ENCODE measurements around the gene CLOCK.

DNA sequence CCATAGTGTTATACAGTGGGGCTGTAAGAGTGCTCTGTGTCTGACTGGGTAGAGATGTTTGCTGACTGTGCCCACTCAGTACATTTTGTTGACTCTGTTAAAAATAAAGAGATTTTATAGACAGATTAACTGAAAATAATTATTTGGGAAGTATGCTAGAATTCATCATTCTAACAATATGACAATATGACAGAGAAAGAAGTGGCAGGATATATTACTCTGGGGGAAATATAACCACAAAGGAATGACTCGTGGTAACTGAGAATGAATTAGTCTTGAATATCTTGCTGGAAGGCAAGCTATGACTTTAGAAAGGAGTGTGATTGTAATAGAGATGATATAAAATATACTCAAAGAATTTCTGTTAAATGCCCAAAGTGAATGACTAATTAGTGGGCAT is 104.2 kb downstream of the CLOCK start:
- TF ChIP-seq, protein P1, sequence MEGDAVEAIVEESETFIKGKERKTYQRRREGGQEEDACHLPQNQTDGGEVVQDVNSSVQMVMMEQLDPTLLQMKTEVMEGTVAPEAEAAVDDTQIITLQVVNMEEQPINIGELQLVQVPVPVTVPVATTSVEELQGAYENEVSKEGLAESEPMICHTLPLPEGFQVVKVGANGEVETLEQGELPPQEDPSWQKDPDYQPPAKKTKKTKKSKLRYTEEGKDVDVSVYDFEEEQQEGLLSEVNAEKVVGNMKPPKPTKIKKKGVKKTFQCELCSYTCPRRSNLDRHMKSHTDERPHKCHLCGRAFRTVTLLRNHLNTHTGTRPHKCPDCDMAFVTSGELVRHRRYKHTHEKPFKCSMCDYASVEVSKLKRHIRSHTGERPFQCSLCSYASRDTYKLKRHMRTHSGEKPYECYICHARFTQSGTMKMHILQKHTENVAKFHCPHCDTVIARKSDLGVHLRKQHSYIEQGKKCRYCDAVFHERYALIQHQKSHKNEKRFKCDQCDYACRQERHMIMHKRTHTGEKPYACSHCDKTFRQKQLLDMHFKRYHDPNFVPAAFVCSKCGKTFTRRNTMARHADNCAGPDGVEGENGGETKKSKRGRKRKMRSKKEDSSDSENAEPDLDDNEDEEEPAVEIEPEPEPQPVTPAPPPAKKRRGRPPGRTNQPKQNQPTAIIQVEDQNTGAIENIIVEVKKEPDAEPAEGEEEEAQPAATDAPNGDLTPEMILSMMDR (conservative IDR thresholded peaks at IDR 0.05; ENCODE audit: low read length), result no peak
- TF ChIP-seq EZH2phosphoT487 (IDR thresholded peaks at IDR 0.05; ENCODE audit: borderline replicate concordance, low read depth, low read length), result no peak

Data from OCI-LY7 (cell line).